ENCODE measurements around the gene CARD11.
A peak's percentile ranks its signal among the peaks of the same experiment; 100 is the strongest.
"Not testable (repeated sequence)": the region's sequence is repeated elsewhere in the genome, so short reads cannot be mapped to it uniquely, and the experiment has no call there.

The CARD11 gene

DNA sequence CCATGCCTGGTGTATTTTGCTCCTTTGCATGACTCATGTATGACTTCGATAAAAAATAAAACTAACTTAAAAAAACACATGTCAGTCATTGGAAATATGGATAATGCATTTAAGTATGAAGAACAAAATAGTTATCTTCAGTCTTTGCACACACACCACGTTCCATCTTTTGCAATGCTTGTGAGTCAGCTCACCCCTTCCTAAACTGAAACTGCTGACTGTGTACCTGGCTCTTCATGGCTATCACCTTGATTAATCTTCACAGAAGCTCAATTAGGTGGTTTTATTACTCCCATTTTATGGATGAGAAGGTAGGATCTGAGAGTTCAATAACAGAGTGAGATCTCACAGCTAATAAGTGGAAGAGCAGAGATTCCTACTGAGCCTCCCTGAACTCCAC lies 79.5 kb downstream of the CARD11 start:
- no peak for DNase-seq (ENCODE audit: low read depth)

DNA sequence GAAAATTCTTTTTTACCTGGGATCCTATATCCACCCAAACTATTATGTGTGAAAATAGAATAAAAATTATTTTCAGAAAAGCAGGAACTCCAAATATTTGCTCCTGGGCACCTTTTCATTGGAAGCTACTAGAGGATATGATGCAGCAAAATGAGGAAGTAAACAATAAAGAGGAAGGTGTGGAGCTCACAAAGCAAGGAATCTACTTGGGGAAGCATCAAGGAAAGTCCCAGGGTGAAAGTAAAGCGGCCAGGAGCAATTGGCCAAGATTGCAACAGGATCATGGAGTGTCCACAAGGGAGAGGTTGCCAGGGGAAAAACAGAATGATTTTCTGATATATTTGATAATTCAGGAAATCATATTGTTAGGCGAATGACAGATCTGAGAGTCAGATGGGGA lies 80.8 kb downstream of the CARD11 start:
- no peak for DNase-seq (ENCODE audit: low read depth)

DNA sequence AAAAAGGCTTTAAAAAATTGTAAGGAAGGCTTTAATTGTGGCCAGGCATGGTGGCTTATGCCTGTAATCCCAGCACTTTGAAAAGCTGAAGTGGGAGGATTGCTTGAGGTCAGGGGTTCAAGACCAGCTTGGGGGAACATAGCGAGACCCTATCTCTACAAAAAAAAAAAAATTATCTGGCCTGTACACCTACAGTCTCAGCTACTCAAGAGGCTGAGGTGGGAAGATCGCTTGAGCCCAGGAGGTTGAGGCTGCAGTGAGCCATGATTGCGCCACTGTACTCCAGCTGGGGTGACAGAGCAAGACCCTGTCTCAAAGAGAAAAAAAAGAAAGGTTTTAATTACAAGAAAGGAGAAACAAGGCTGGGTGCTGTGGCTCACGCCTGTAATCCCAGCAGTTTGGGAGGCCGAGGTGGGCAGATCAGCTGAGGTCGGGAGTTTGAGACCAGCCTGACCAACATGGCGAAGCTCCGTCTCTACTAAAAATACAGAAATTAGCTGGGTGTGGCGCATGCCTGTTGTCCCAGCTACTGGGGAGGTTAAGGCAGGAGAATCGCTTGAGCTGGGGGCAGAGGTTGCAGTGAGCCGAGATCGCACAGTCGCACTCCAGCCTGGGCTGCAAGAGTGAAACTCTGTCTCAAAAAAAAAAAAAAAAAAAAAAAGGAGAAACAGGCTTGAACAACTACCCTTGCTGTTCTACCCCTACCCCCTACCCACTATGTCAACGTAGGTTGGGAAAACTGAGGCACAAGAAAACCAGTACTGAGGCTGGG lies 83.7 kb downstream of the CARD11 start:
- DNase-seq (ENCODE audit: low read depth), result no peak

DNA sequence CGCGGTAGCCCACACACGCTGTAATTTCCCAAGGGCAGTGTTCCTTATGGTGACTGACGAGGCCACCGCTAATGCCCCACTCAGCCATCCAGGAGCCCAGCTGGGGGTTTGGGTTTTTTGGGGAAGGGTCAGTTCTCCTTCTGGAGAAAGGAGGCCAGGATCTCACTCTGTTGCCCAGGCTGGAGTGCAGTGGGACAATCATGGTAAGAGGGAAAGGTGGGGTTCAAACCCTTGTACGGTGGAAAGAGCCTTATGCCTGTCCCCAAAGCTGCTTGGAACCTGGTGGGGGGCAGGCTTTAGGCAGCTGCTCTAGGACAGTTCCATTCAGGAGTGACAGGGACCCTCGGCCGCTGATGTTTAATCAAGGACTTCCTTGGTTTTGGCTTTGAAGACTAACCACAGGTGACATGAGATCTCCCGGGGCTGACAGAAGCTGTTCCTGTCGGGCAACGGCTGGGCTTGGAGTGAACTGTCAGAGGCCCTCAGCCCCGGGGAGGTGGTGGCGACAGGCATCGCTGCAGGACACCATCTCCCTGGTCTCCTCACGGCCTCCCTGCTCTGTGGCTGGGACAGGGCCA lies 84.5 kb downstream of the CARD11 start:
- no peak for DNase-seq (ENCODE audit: low read depth)

DNA sequence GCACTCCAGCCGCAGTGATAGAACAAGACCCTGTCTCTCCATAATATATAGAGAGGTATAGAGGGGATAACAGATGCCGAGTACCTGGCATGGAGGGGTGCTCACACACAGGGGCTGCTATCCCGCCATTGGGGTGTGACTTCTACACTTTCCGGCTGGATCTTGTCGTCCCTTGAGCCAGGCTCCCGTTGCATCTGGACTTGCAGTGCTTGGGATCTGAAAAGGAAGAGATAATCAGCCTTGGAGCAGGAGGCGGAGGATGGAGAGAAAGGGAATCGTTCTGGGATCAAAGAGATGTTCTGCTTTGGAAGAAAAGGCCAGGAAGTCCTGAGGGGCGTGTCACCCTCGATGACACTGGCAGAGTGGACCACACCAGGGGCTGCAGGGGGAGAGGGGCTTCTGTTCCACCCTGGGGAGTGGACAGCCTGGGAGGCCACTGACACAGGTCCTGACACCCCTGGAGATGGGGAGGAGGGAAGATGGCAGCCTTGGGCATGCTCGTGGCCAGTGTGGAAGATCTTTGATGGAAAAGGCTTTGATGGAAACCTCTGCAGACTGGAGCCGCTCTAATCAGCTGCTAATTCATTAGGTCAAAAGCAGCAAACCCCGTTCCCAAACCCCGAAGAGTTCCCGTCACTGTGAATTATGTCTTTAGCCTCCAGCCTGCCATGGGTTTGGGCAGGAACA lies 85.1 kb downstream of the CARD11 start:
- no peak for DNase-seq (ENCODE audit: low read depth)

DNA sequence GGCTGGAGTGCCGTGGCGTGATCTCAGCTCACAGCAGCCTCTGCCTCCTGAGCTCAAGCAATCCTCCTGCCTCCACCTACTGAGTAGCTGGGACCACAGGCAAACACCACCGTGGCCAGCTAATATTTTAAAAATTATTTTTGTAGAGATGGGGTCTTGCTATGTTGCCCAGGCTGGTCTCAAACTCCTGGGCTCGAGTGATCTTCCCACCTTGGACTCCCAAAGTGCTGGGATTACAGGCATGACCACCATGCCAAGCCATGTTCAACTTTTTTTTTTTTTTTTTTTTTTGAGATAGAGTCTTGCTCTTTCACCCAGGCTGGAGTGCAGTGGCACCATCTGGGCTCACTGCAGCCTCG lies 86.3 kb downstream of the CARD11 start:
- DNase-seq (ENCODE audit: low read depth), result not testable (repeated sequence)

DNA sequence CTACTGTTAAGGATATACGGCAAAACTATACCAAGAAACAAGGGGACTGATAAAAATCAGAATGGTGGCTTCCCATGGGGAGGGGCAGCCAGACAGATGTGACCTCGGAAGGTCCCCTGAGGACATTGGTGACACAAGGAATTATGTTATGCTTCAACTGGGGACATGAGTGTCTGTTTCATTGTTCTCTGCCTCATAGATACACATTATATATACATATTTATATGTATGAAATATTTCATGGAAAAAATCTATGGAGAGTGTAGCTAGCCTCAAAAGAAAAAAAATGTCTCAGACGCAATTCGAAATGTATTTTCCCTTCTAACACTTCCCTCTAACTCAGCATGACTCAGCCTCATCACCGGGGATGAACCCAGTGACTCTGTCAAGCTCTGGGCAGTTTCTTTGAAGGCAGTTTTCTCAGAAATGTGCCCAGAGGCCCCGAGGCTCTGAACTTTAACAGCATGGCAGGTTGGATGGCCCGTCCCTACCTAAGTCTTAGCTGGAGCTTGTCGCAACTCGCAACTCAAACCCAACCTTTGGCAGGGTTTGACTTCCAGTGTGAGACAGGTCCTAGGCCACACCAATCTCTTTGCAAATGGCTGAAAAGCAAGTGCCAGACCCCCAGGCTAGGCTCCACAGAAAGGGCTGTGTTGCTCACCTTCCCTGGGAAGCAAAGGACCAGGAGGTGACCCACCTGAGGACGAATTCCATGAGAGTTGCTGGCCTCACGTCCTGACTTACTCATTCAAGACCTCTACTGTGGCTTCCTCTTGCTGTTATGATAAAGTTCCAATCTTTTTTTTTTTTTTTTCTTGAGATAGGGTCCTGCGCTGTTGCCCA lies 86.9 kb downstream of the CARD11 start:
- peak; percentile 43 for DNase-seq (ENCODE audit: low read depth)

DNA sequence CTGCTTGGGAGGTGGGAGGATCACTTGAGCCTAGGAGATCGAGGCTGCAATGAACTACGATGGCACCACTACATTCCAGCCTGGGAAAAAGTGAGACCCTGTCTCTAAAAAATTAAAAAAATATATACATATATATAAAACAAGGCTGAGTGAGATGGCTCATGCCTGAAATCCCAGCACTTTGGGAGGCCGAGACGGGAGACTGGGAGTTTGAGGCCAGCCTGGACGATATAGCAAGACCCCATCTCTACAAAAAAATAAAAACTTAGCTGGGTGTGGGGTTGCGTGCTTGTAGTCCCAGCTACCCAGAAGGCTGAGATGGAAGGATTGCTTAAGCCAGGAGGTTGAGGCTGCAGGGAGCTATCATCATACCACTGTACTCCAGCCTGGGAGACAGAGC lies 87.6 kb downstream of the CARD11 start:
- no peak for DNase-seq (ENCODE audit: low read depth)

DNA sequence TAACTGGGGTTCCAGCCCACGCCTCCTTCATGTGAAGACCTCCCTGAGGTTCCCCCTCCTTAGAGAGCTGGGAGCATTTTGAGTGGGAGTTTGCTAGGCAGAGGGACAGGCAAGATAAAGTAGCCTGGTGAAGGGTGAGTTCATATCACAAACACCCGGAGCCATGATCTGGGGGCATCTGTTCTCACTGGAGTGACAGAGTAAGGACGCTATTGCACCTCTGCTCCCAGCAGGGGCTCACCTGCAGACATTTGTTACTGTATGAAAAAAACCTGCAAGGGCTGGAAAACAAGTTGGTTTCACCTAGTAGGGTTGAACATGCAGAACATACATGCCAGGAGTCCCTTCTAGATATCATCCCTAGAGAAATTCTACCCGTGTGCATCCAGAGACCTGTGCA lies 88.4 kb downstream of the CARD11 start:
- no peak for DNase-seq (ENCODE audit: low read depth)

DNA sequence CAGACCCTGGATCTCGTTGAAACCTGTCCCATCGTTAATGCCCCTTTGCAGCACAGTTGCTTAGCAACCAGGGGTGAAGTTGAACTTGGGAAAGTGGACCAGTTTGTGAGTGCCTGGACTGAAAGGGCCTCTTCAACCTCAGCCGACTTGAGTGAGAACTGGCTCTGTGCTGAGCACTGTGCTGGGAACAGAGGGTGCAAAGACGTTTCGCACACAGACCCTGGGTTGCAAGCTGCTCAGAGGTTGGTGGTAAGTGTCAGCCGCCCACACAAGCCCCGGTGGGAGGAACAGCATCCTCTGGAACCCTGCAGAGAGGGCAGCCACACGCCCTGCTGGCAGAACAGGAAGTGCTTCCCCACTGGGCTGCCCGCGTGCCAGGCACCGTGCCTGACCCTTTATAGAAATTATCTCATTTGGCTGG lies 89.2 kb downstream of the CARD11 start:
- DNase-seq (ENCODE audit: low read depth), result peak; percentile 25

DNA sequence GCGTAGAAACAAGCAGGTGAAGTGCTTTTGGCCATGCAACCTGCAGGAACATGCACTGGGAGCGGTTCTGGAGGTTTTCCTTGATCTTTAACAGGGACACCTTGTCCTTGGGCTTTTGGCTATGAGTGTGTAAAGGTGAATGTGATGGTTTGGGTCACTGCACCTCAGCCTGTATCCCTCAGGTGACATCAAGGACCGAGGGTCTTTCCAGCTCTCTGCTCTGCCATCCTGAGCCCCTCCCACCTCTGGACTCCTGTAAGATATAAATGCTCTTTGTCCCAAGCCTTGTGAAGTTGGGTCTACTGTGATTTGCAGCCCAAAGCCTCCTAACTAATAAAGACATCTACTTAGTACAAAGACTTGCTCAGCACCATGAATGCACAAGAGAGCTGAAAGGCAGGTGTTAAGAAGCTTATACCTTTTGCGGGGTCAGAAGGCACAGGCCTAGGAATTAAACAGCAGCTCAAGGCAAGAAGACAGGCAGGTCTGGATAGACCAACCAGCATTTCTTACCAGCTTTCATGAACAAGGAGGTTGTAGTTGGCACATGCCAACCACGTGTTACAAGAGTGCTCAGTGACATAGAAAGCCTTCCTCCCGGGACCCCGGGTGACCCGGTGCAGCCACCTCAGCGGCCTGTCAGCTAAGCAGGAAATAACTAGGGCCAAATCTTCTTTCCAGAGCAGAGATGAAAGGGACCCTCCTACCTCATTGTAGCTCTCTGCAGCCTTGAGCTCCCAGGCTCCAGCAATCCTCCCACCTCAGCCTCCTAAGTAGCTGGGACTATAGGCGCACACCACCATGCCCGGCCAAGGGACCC lies 89.9 kb downstream of the CARD11 start:
- DNase-seq (ENCODE audit: low read depth), result no peak

DNA sequence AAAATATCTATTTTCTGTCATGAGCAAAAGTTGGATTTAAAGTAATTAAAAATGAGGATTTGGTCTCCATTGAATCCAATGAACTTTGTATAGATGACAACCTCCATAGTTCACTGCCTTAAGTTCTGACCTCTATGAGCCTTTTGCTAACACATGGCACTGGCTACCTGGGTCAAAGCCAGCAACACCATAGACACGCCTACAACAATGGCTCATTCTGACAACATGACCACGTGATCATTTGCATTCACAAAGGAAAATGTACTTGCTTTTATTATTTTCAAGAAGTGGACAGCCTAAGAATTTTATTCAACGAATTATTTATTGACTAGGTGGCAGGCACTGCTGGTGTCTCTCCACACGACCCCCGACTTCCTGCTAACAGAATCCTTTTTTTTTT lies 90.6 kb downstream of the CARD11 start:
- DNase-seq (ENCODE audit: low read depth), result no peak

DNA sequence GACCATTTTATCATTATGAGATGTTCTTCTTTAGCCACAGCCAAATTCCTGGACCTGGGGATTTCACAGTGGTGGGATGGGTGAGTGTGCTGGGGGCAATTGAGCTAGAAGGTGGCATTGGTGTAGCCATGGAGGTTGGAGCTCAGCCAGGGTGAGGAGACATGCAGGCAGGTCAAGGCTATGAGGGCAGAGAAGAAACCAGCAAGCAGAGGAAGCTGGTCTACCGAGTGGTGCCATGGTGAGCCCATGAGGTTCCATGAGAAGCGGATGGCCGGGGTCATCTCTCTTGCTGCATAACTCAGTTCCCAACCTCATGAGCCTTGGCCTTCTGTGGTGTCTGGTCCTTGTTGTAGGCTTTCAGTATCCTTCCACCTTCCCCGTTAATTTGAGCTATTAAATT lies 91.4 kb downstream of the CARD11 start:
- no peak for DNase-seq (ENCODE audit: low read depth)

DNA sequence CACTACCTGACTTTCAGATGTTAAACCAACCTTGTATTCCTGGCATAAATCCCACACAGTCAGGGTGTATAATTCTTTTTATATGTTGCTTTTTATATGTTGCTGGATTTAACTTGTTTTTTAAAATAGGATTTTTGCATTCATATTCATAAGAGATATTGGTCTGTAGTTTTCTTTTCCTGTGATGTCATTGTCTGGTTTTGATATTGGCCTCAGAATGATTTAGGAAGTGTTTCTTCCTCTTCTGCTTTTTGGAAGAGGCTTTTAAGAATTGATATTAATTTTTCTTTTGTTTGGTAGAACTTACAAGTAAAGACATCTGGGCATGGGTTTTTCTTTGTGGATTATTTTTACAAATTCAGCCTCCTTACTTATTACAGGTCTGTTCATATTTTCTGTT lies 93.1 kb downstream of the CARD11 start:
- no peak for DNase-seq (ENCODE audit: low read depth)

DNA sequence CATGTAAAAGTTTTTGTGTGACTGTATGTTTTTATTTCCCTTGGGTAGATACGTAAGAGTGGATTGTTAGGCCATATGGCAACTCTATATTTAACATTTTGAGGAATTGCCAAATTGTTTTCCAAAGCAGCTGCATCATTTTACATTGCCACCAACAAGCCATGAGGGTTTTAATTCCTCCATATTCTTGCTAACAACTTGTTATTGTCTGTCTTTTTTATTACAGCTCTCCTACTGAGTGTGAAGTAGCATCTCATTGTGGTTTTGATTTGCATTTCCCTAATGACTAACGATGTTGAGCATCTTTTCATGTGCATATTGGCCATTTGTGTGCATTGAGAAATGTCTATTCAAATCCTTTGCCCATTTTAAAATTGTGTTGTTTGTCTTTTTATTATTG lies 94.9 kb downstream of the CARD11 start:
- no peak for DNase-seq (ENCODE audit: low read depth)

DNA sequence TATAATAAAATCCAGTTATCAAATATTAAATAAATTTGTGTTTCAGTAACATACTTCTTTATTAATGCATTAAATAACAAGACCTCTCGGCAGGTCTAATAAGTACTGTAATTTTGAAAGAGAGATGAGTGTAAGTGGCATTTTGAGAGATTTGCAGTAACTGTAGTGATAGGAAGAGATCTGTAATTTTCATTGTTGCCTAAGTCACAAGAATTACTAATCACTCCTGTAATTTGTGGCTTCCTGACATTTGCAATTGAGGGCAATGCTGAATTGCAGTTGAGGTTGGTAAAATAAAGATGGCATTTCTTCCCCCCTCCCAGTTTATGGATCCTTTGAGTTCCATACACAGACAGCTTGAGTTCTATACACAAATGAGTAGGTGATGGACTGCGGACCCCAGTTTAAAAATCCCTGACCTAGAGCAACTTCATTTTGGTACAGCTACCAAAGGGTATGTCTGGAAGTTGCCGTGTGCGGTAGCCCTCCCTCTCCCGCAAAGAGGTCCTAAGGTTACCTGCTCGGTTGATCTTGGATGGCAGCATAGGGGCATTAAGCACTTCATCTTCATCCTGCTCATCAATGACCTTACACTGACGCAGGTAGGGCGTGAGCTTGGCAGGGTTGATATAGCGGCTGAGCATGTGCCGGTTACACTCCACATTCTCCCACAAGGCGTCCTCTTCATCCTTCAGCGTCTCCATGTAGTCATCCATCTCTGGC lies 96.4 kb downstream of the CARD11 start:
- DNase-seq (ENCODE audit: low read depth), result no peak

DNA sequence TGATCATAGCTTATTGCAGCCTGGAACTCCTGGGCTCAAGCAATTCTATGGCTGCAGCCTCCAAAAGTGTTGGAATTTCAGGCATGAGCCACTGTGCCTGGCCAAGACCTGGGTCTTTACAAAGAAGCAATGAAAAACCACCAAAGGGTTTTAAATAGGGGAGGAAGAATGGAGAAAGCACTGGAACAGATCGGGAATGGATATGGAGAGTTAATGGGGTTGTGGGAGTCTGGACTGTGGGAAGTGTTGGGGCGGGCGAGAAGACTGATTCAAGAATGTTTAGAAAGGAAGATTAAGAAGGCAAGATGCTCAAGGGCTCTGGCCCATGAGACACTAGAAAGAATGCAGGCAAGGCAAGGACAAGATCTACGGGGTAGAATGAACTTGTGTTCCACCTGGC lies 98.5 kb downstream of the CARD11 start:
- no peak for DNase-seq (ENCODE audit: low read depth)

DNA sequence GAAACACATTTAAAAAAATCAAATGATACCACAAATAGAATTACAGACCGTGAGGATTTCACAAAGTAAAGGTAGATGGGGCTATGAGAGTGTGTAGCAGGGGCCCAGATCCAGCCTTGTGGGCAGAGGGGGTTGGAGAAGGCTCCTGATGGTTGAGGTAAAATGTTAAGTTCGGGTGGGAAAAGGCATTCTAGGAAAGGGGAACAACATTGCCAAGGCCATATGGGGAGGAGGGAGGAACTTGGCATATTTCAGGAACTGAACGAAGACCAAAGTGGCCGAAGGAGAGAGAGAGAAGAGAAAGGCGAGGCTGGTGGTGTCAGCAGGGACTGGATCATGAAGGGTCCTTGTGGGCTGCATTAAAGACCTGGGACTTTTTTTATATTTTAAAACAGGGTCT lies 98.9 kb downstream of the CARD11 start:
- DNase-seq (ENCODE audit: low read depth), result no peak

DNA sequence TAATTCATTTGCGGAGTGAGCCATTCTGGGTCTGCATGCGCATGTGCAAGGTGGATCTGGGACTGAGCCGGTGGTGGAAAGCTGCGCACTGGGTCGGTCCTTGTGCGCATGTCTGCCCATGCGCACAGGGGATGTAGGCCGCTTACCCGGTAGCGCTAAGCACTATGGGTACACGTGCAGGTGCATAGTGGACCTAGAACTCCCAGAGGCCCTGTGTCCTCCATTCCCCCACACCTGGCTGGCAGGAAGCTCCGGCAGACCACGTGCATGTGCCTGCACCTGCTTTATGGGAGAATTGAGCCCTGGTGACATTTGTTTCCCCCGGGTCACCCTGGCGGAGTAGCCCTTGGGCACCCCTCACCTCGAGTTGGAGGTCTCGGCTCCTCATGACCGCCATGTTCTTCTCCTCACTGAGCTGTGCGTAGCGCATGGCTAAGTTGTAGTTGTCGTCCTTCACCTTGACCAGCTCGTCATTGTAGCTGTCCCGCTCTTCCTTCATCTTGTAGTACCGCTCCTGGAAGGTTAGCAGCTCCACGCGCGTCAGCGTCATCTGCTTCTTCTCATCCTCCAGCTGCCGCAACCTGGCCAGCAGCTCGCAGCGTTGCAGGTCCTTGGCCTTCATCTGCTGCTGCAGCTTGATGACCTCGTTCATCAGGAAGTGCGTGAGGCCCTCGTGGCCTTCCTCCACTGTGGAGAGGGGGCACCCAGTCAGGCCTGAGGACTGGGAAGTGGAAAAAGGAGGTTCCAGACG lies 99.6 kb downstream of the CARD11 start:
- no peak for DNase-seq (ENCODE audit: low read depth)

DNA sequence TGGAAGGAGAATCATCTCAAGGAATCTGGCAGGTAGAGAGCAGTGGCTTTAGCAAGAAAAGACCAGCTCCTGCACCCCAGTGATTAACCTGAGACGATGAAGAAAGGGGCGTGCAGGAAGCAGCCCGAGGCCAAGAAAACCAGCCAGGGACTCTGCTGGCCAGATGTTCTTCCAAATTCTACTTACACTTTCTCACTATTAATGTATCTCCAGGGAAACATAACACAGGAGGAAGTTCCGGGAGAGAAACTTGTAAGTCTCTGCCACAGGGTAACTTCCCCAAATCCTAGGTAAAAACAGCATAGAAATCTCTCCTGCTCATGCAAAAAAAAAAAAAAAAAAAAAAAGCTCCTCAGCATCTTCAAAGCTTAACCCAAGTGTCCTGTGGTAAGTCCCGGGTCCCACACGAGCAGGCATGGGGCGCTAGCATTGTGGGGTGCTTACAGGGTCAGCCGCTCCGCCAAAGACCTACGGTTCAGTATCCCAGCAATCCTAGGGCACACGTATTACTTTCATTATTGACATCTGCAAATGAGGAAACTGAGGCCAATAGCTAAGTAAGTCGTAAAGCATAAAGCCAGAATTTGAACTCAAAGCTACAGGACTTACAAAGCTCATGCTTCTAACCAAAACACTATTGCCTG lies 102.3 kb downstream of the CARD11 start:
- DNase-seq (ENCODE audit: low read depth), result no peak

Measured in activated gamma-delta T cell treated with anti-CD3 and anti-CD28 coated beads, Interleukin-2, amount 50 U/mL, for 16 hours (primary cell).